NCI-H510A (cell line): ENCODE measurements around the gene PAPLN.

Experiments used
- DNase-seq: peaks from one replicate; lab custom pipeline; 2025; lab: John Stamatoyannopoulos, UW

Gene PAPLN

GRCh38 chr14:73245480-73246325 lies 8.4 kb downstream of the PAPLN start:
- peak; percentile 38 for DNase-seq

GRCh38 chr14:73246387-73247150 lies 9.3 kb downstream of the PAPLN start:
- DNase-seq = no peak

- DNase-seq = no peak
Observed at GRCh38 chr14:73248108-73248868, 11.0 kb downstream of the PAPLN start.

DNA sequence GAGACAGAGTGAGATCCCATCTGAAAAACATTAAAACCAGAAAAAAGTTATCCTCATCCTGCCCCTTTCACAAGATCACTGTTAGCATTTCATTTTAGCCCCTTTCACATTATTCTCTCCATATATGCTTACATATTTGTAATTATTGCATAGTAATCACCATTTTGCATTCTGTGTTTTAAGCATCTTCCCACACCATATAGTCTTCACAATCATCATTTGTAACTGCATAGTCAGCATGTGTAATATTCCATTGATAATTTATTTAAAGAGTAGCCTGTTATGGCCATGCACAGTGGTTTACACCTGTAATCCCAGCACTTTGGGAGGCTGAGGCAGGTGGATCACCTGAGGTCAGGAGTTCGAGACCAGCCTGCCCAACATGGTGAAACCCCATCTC lies 11.8 kb downstream of the PAPLN start:
- no peak for DNase-seq

GRCh38 chr14:73249564-73250316 lies 12.4 kb downstream of the PAPLN start:
- no peak for DNase-seq

DNA sequence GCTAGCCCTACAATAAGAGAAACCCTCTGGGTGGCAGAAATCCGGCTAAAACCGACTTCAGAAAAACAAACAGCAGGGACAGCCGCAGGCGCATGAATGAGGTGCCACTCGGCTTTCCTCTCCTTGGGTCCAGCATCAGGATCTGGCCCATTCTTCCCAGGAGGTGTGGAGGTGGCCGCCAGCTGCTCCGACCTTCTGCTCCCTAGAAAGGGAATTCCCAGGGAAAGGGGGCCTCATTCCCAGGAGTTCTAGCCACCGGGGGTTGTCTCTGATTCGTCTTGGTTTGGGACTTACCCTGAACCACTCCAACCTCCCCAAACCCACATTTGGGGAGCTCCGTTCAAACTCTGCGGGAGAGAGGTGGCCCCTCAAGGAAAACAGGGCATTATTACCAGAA lies 13.0 kb downstream of the PAPLN start:
- DNase-seq = no peak

- DNase-seq = no peak
Observed at GRCh38 chr14:73250781-73251500, 13.6 kb downstream of the PAPLN start.

DNA sequence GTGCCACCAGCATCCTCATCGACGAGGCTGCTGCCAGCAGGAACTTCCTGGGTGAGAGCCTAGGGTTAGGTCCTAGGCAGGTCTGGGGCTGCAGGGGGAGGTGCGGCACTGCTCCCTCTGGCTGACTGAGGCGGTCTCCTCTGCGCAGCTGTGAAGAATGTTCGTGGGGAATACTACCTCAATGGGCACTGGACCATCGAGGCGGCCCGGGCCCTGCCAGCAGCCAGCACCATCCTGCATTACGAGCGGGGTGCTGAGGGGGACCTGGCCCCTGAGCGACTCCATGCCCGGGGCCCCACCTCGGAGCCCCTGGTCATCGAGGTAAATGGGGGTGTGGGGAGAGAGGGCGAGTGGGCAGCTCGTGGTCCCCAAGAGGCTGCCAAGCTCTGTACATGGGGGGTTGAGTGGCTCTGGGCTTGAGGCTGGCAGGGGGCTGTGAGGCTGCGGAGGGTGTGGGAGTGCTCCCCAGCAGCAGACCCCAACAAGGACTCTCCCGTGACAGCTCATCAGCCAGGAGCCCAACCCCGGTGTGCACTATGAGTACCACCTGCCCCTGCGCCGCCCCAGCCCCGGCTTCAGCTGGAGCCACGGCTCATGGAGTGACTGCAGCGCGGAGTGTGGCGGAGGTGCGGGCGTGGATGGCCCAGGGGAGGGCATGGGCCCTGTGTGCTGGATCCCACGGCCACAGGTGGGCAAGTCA lies 14.4 kb downstream of the PAPLN start:
- DNase-seq = no peak

- no peak for DNase-seq
Observed at GRCh38 chr14:73252491-73253322, 15.4 kb downstream of the PAPLN start.

DNA sequence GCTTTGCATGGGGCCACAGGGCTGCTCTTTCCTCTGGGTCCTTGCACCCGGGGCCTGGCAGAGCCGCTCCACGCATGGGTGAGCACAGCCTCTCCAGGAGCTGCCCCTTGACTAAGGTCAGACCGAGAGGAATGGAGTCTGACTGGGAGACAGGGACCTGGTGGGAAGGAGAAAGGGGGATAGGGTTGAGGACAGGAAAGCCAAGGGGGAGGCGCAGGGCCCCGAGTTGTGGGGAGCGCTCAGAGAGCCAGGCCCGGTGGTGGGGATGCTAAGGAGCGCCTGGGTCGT lies 16.0 kb downstream of the PAPLN start:
- DNase-seq = no peak

- no peak for DNase-seq
Observed at GRCh38 chr14:73253721-73254120, 16.4 kb downstream of the PAPLN start.

GRCh38 chr14:73254247-73255004 lies 17.1 kb downstream of the PAPLN start:
- DNase-seq = no peak

- no peak for DNase-seq
Observed at GRCh38 chr14:73255005-73255400, 17.7 kb downstream of the PAPLN start.

DNA sequence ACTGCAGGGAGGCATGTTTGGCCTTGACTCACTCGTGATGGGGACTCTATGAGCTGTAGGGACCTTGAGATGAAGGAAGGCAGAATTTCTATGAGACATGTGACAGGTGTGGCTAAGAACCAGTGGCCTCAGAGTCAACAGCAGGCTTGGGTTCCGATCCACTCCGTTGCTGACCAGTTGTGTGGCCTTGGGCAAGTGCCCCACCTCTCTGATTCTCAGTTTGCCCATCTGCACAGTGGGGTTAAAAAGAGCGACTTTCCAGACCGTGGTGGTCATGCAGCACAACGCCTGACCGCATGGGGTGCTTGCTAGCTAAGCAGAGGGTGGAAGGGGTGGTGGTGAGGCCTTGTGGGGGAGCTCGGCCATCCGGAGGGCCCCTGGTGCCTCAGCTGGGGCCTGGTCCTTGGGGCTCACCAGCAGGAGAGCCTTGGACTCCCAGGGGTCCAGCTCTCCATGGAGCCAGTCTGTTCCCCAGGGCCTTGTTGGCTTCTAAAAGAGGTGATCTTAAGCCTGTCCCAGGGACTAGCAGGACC lies 18.5 kb downstream of the PAPLN start:
- no peak for DNase-seq

GRCh38 chr14:73258076-73258475 lies 20.8 kb downstream of the PAPLN start:
- DNase-seq = no peak

- no peak for DNase-seq
Observed at GRCh38 chr14:73258845-73259611, 21.7 kb downstream of the PAPLN start.

DNA sequence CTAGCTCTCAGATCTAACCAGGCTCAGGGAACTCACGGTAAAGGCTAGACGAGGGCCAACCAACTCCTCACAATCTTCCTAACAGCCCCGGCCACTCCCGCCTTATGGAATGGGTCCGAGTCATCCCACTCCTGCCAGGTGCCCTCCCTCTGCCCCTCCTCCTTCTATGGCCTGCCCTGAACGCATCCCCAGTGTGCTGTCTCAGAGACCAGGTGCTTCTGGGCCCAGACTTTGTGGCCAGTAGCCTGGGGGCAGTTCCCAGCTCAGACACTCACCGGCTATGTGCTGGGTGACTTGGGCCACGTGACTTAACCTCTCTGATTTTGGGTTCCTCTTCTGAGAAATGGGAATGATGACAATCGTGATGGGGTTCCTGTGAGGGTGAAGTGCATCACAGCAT lies 22.5 kb downstream of the PAPLN start:
- DNase-seq = no peak

- DNase-seq = no peak
Observed at GRCh38 chr14:73260574-73260973, 23.3 kb downstream of the PAPLN start.
